H1 (cell line): ENCODE results near the gene IGFL2. TPM values are rescaled to one million over a fixed set of nuclear protein-coding genes. Genes with fewer than 3 reads are reported as not detected.

Experiments
- CTCF ChIA-PET: fragments of 300-600 bp; sonication (Branson Sonifier 250); formaldehyde crosslinking; loops from one replicate; lab custom pipeline; 2021; ENCODE audit not compliant: partially characterized antibody; lab: Charles Lee
- POLR2A ChIA-PET: fragments of 300-600 bp; sonication (Branson Sonifier 250); formaldehyde crosslinking; loops from one replicate; lab custom pipeline; 2021; ENCODE audit warnings: inconsistent platforms; ENCODE audit not compliant: partially characterized antibody; lab: Charles Lee
- DNase-seq, 2 experiments: peaks; one replicate each; pipeline versions ENCODE4 v3.0.0 to v3.0.0-alpha.2; 2010 to 2022; ENCODE audit warnings: low spot score in 2 of 2, low read depth in 1 of 2, mixed read lengths in 1 of 2
- FAIRE-seq: peaks from 2 replicates; lab custom pipeline; 2011; peaks lifted over from hg19 to GRCh38; lab: Jason Lieb, UNC
- H2AFZ ChIP-seq: 2 replicates; pipeline ENCODE4 v1.8.1; 2012; ENCODE audit warnings: low read length, inconsistent platforms
- H2AK5ac ChIP-seq: 2 replicates; pipeline ENCODE4 v1.6.1; 2013; ENCODE audit warnings: low read depth, low read length
- H2BK120ac ChIP-seq: replicated peaks from 2 replicates; pipeline ENCODE3; 2013; ENCODE audit warnings: low read depth, low read length, inconsistent platforms
- H2BK12ac ChIP-seq: 2 replicates; pipeline ENCODE4 v1.6.1; 2013; ENCODE audit warnings: low read depth, low read length
- H2BK15ac ChIP-seq: 2 replicates; pipeline ENCODE4 v1.6.1; 2013; ENCODE audit warnings: low read length
- H2BK20ac ChIP-seq: 2 replicates; pipeline ENCODE4 v1.6.1; 2013; ENCODE audit warnings: low read length
- H2BK5ac ChIP-seq: 2 replicates; pipeline ENCODE4 v1.6.1; 2013; ENCODE audit warnings: low read depth, low read length
- H3K14ac ChIP-seq: 2 replicates; pipeline ENCODE4 v1.6.1; 2013; ENCODE audit warnings: inconsistent platforms; ENCODE audit not compliant: insufficient read length
- H3K18ac ChIP-seq: 2 replicates; pipeline ENCODE4 v1.6.1; 2013; ENCODE audit warnings: low read length; ENCODE audit errors: extremely low read depth
- H3K23ac ChIP-seq: 2 replicates; pipeline ENCODE4 v1.6.1; 2013; ENCODE audit warnings: inconsistent platforms; ENCODE audit not compliant: insufficient read length
- H3K23me2 ChIP-seq: 2 replicates; pipeline ENCODE4 v1.6.1; 2013; ENCODE audit warnings: low read depth, low read length
- H3K27ac ChIP-seq: 2 replicates; pipeline ENCODE4 v1.6.1; 2011; ENCODE audit warnings: low read depth, low read length, inconsistent platforms
- H3K27me3 ChIP-seq, 4 experiments: replicated peaks in 1 of 4; 1 replicate in 1 of 4; 2 replicates in 3 of 4; pipeline versions ENCODE4 v1.6.1 to v1.8.1; 2011 to 2013; ENCODE audit warnings: low read length in 3 of 4, mild to moderate bottlenecking in 3 of 4, inconsistent platforms in 2 of 4, mixed read lengths in 2 of 4, moderate library complexity in 1 of 4; ENCODE audit not compliant: control insufficient read depth in 3 of 4, insufficient read depth in 3 of 4; ENCODE audit errors: extremely low read depth in 1 of 4
- H3K36me3 ChIP-seq, 4 experiments: 2 replicates each; pipeline versions ENCODE4 v1.6.1 to v1.8.1; 2011 to 2013; ENCODE audit warnings: mild to moderate bottlenecking in 4 of 4, low read length in 3 of 4, moderate library complexity in 2 of 4, control low read depth in 1 of 4, inconsistent platforms in 1 of 4; ENCODE audit not compliant: insufficient read depth in 4 of 4, control insufficient read depth in 2 of 4
- H3K4ac ChIP-seq: replicated peaks from 2 replicates; pipeline ENCODE3; 2013; ENCODE audit warnings: low read length, low read depth, mixed read lengths, inconsistent platforms; ENCODE audit not compliant: insufficient read length
- H3K4me1 ChIP-seq, 4 experiments: replicated peaks in 1 of 4; 1 replicate in 1 of 4; 2 replicates in 3 of 4; pipeline versions ENCODE4 v1.6.1 to v1.8.1; 2011 to 2013; ENCODE audit warnings: low read length in 3 of 4, inconsistent platforms in 2 of 4, mixed read lengths in 1 of 4; ENCODE audit not compliant: insufficient read depth in 4 of 4, control insufficient read depth in 3 of 4
- H3K4me2 ChIP-seq, 2 experiments: 2 replicates each; pipeline versions ENCODE4 v1.6.1 to v1.8.1; 2011 to 2013; ENCODE audit warnings: low read depth in 2 of 2, low read length in 2 of 2, control low read depth in 1 of 2, inconsistent platforms in 1 of 2, mild to moderate bottlenecking in 1 of 2; ENCODE audit not compliant: insufficient read depth in 1 of 2
- H3K4me3 ChIP-seq, 4 experiments: fragments of 200-600, 300-600 bp in 1 of 4; sonication (generic), shearing (Covaris generic), sonication (Bioruptor Twin) in 1 of 4; 2 replicates each; pipeline versions ENCODE4 v1.5.1 to v1.8.1; 2011 to 2016; ENCODE audit warnings: low read length in 4 of 4, low read depth in 3 of 4, control low read depth in 2 of 4, inconsistent platforms in 2 of 4, mild to moderate bottlenecking in 2 of 4, mixed read lengths in 1 of 4, moderate library complexity in 1 of 4; ENCODE audit not compliant: insufficient read depth in 2 of 4; ENCODE audit errors: extremely low read depth in 1 of 4
- H3K56ac ChIP-seq: replicated peaks from 2 replicates; pipeline ENCODE3; 2013; ENCODE audit warnings: low read depth, mild to moderate bottlenecking, mixed read lengths, low read length, inconsistent platforms; ENCODE audit not compliant: insufficient read length
- H3K79me1 ChIP-seq: 2 replicates; pipeline ENCODE4 v1.6.1; 2013; ENCODE audit warnings: low read depth, low read length, control low read depth
- H3K79me2 ChIP-seq, 2 experiments: 2 replicates each; pipeline versions ENCODE4 v1.6.1 to v1.8.1; 2012 to 2013; ENCODE audit warnings: low read length in 2 of 2, mild to moderate bottlenecking in 2 of 2, inconsistent platforms in 1 of 2; ENCODE audit not compliant: insufficient read depth in 2 of 2, control insufficient read depth in 1 of 2
- H3K9ac ChIP-seq, 4 experiments: replicated peaks in 1 of 4; 1 replicate in 1 of 4; 2 replicates in 3 of 4; pipeline versions ENCODE4 v1.6.1 to v1.8.1; 2011 to 2013; ENCODE audit warnings: low read depth in 3 of 4, low read length in 3 of 4, control low read depth in 2 of 4, mild to moderate bottlenecking in 2 of 4, moderate library complexity in 2 of 4, inconsistent platforms in 1 of 4; ENCODE audit errors: extremely low read depth in 1 of 4
- H3K9me3 ChIP-seq, 2 experiments: 2 replicates each; pipeline versions ENCODE4 v1.6.1 to v1.8.1; 2012 to 2013; ENCODE audit warnings: mild to moderate bottlenecking in 2 of 2, moderate library complexity in 2 of 2, control low read depth in 1 of 2, inconsistent platforms in 1 of 2, low read depth in 1 of 2, low read length in 1 of 2, mixed read lengths in 1 of 2; ENCODE audit not compliant: insufficient read depth in 2 of 2
- H4K20me1 ChIP-seq, 2 experiments: replicated peaks in 1 of 2; 2 replicates each; pipeline versions ENCODE3 to v1.8.1; 2011 to 2013; ENCODE audit warnings: inconsistent platforms in 2 of 2, low read length in 2 of 2, mild to moderate bottlenecking in 1 of 2; ENCODE audit not compliant: insufficient read depth in 2 of 2, control insufficient read depth in 1 of 2
- H4K5ac ChIP-seq: 2 replicates; pipeline ENCODE4 v1.6.1; 2013; ENCODE audit warnings: low read length, low read depth, mixed read lengths, inconsistent platforms; ENCODE audit not compliant: insufficient read length
- H4K8ac ChIP-seq: 2 replicates; pipeline ENCODE4 v1.8.0; 2013; ENCODE audit warnings: mild to moderate bottlenecking, moderate library complexity, low read length, inconsistent platforms; ENCODE audit not compliant: insufficient read depth; ENCODE audit errors: extremely low read depth
- H4K91ac ChIP-seq: replicated peaks from 2 replicates; pipeline ENCODE3; 2013; ENCODE audit warnings: low read length, mixed read lengths, inconsistent platforms; ENCODE audit not compliant: insufficient read length
- ATF3 ChIP-seq: IDR thresholded peaks from 2 replicates; pipeline ENCODE4 v1.6.1; 2011; ENCODE audit warnings: low read depth, mild to moderate bottlenecking, low read length; ENCODE audit not compliant: insufficient read depth
- CBX5 ChIP-seq: fragments of 300-800, 300-1000 bp; sonication (generic); IDR thresholded peaks from 2 replicates; pipeline ENCODE4 v1.7.1; 2016; ENCODE audit warnings: antibody characterized with exemption, low read length, low read depth
- CBX8 ChIP-seq: fragments of 300-800, 300-1000 bp; sonication (generic); IDR thresholded peaks from 2 replicates; pipeline ENCODE4 v1.7.1; 2016; ENCODE audit warnings: low read depth, low read length, borderline replicate concordance
- CHD2 ChIP-seq: IDR thresholded peaks from 2 replicates; pipeline ENCODE4 v1.6.1; 2012; ENCODE audit warnings: low read length, improper control_type of control experiment
- CTBP2 ChIP-seq: IDR thresholded peaks from 2 replicates; pipeline ENCODE4 v1.7.0; 2011; ENCODE audit warnings: borderline replicate concordance, mild to moderate bottlenecking, moderate library complexity, mixed read lengths, low read length; ENCODE audit not compliant: insufficient read depth, insufficient read length
- CTCF ChIP-seq, 3 experiments: IDR thresholded peaks; 1 replicate in 2 of 3; 2 replicates in 1 of 3; pipeline versions ENCODE4 v1.5.1 to v1.6.1; 2011; ENCODE audit warnings: low read length in 3 of 3, mild to moderate bottlenecking in 3 of 3, inconsistent platforms in 2 of 3, low read depth in 1 of 3, moderate library complexity in 1 of 3; ENCODE audit not compliant: insufficient read depth in 1 of 3; ENCODE audit errors: control extremely low read depth in 1 of 3
- NANOG ChIP-seq: IDR thresholded peaks from 2 replicates; pipeline ENCODE4 v1.6.1; 2011; ENCODE audit warnings: low read length, low read depth, mild to moderate bottlenecking, inconsistent platforms; ENCODE audit not compliant: insufficient read depth, poor library complexity, severe bottlenecking
- POLR2AphosphoS5 ChIP-seq: IDR thresholded peaks from 2 replicates; pipeline ENCODE4 v1.6.1; 2011; ENCODE audit warnings: low read depth, low read length
- RFX5 ChIP-seq: IDR thresholded peaks from 2 replicates; pipeline ENCODE4 v1.6.1; 2011; ENCODE audit warnings: low read depth, low read length, improper control_type of control experiment, borderline replicate concordance
- SIRT6 ChIP-seq: IDR thresholded peaks from one replicate; pipeline ENCODE4 v1.7.1; 2012; ENCODE audit warnings: low read length, inconsistent platforms
- SUZ12 ChIP-seq: fragments of 200-600 bp; sonication (generic); IDR thresholded peaks from 2 replicates; pipeline ENCODE4 v1.6.1; 2012; ENCODE audit warnings: mild to moderate bottlenecking, inconsistent platforms, low read length, moderate library complexity, mixed read lengths
- WGBS, 2 experiments: shearing (Covaris generic) in 1 of 2; methylation state at CpG; one replicate each; pipeline versions ENCODE4 v1.1.6 to v1.1.7; 2013 to 2015; ENCODE audit warnings: low lambda C conversion rate in 2 of 2, mixed read lengths in 2 of 2, inconsistent platforms in 1 of 2, low coverage in 1 of 2, missing lambda C conversion rate in 1 of 2; ENCODE audit not compliant: insufficient replicate concordance in 2 of 2, insufficient coverage in 1 of 2, insufficient read length in 1 of 2; ENCODE audit errors: extremely low coverage in 1 of 2, missing lambda C conversion rate in 1 of 2; 5-methylcytosine and 5-hydroxymethylcytosine counted together
- polyA plus RNA-seq, 7 experiments: library from polyadenylated mRNA; depleted of rRNA in 3 of 7; stranded (reverse) in 5 of 7; unstranded in 2 of 7; fragments of >200 nt in 5 of 7; fragments of 200-250 nt in 2 of 7; gene quantifications; 1 replicate in 5 of 7; 2 replicates in 1 of 7; 4 replicates in 1 of 7; pipeline versions ENCODE4 v1.2.1 to v1.2.3, GENCODE V29; 2011 to 2013; ENCODE audit warnings: missing spikeins in 2 of 7, mixed read lengths in 2 of 7
- total RNA-seq: library from RNA; stranded (reverse); fragmentation: NEBNext Ultra II Directional; extraction: Animal tissue kit (Norgen Biotek cat#: 25700); gene quantifications from 2 replicates; pipeline ENCODE4 v1.2.1, GENCODE V29; 2021

IGFL2 gene
- total and polyA plus RNA-seq, 2 of the 8 experiments (the other 6 are each of a cell fraction or from before 2014, with no cell fraction given): not detected

DNA sequence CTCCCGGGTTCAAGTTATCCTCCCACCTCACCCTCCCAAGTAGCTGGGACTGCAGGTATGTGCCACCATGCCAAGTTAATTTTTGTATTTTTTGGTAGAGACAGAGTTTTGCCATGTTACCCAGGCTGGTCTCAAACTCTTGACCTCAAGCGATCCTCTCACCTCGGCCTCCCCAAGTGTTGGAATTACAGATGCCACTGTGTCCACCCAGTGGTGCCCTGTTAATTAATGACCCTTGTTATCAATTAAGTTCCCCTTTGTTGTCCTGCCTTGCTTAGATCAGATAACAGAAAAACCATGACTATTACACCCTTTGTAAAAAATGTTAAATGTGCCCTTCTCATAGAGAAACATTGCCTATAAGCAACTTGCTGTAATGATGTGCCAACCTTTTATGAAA, 47.1 kb downstream of the IGFL2 start:
- H4K8ac ChIP-seq: no peak overlapping the region
- CTCF ChIA-PET: interaction anchor here (0.8 to 2.3 kb wide), 3 partner anchors 74 to 113 kb away, joined by 5 to 16 read pairs (median 6); no protein-coding TSS in a partner anchor
- no peak overlapping the region for H2BK120ac ChIP-seq
- no peak overlapping the region for H2BK12ac ChIP-seq
- H3K79me2 ChIP-seq: no peaks in the 10 kb centered on the region
- no peaks in the 10 kb centered on the region for H3K4me1 ChIP-seq
- H2BK5ac ChIP-seq: no peak overlapping the region
- TF ChIP-seq CHD2: no peak
- TF ChIP-seq POLR2AphosphoS5: no peak
- no peak for TF ChIP-seq CBX8
- TF ChIP-seq ATF3: no peak
- no peak for TF ChIP-seq CBX5
- TF ChIP-seq CTBP2: no peak
- TF ChIP-seq NANOG: no peak
- no peak for TF ChIP-seq SIRT6
- no peak for TF ChIP-seq CTCF (IDR thresholded peaks at IDR 0.05; ENCODE audit: control extremely low read depth in 1 of 3, insufficient read depth in 1 of 3, low read depth in 1 of 3, low read length in 3 of 3)
- TF ChIP-seq RFX5: no peak
- no peak for TF ChIP-seq SUZ12
- TF ChIP-seq, all 59 proteins: peak for 0
- Histone ChIP-seq H3K9me3 (no peaks in the 10 kb centered on the region), H3K27ac (no peak overlapping the region), H3K23me2 (no peaks in the 10 kb centered on the region), H4K5ac (no peak overlapping the region), H3K56ac (no peak overlapping the region), H3K79me1 (no peaks in the 10 kb centered on the region), H3K4me2 (no peak overlapping the region), H2AFZ (no peak overlapping the region), H2BK15ac (no peak overlapping the region), H4K20me1 (no peaks in the 10 kb centered on the region), H3K36me3 (no peaks in the 10 kb centered on the region), H3K4ac (no peak overlapping the region), H3K4me3 (no peak overlapping the region), H3K23ac (no peak overlapping the region), H2BK20ac (no peak overlapping the region), H2AK5ac (no peak overlapping the region), H3K18ac (no peak overlapping the region), H4K91ac (no peak overlapping the region), H3K14ac (no peak overlapping the region), H3K27me3 (no peaks in the 10 kb centered on the region), H3K9ac (no peak overlapping the region)
- POLR2A ChIA-PET: no interaction called here
- no peak for FAIRE-seq
- no peak for DNase-seq
- 87% methylated on average over 3 of the region's 3 CpGs; no CpG with 5 or more reads in 1 of the 2 experiments for WGBS, 2 experiments
